Adipocyte (in vitro differentiated cells): ENCODE measurements around the gene PTPN6.

Source experiments
- DNase-seq: peaks from one replicate; pipeline ENCODE4 v3.0.0-alpha.2; 2015; ENCODE audit warnings: low read depth
- H3K27me3 ChIP-seq: replicated peaks from 2 replicates; pipeline ENCODE4 v1.7.0; 2013; ENCODE audit warnings: mild to moderate bottlenecking, low read length, moderate library complexity; ENCODE audit not compliant: control insufficient read depth, insufficient read depth
- H3K36me3 ChIP-seq: 2 replicates; pipeline ENCODE4 v1.7.0; 2013; ENCODE audit warnings: low read length, mild to moderate bottlenecking, moderate library complexity; ENCODE audit not compliant: control insufficient read depth, insufficient read depth, severe bottlenecking
- H3K4me1 ChIP-seq: 2 replicates; pipeline ENCODE4 v1.7.0; 2013; ENCODE audit warnings: mild to moderate bottlenecking, low read length, moderate library complexity; ENCODE audit not compliant: control insufficient read depth, insufficient read depth
- H3K4me3 ChIP-seq: 2 replicates; pipeline ENCODE4 v1.7.0; 2013; ENCODE audit warnings: mild to moderate bottlenecking, low read length, moderate library complexity
- H3K9ac ChIP-seq: 2 replicates; pipeline ENCODE4 v1.7.0; 2013; ENCODE audit warnings: mild to moderate bottlenecking, low read length, moderate library complexity
- H3K9me3 ChIP-seq: 2 replicates; pipeline ENCODE4 v1.7.0; 2013; ENCODE audit warnings: mild to moderate bottlenecking, low read length, moderate library complexity; ENCODE audit not compliant: control insufficient read depth

The PTPN6 gene

DNA sequence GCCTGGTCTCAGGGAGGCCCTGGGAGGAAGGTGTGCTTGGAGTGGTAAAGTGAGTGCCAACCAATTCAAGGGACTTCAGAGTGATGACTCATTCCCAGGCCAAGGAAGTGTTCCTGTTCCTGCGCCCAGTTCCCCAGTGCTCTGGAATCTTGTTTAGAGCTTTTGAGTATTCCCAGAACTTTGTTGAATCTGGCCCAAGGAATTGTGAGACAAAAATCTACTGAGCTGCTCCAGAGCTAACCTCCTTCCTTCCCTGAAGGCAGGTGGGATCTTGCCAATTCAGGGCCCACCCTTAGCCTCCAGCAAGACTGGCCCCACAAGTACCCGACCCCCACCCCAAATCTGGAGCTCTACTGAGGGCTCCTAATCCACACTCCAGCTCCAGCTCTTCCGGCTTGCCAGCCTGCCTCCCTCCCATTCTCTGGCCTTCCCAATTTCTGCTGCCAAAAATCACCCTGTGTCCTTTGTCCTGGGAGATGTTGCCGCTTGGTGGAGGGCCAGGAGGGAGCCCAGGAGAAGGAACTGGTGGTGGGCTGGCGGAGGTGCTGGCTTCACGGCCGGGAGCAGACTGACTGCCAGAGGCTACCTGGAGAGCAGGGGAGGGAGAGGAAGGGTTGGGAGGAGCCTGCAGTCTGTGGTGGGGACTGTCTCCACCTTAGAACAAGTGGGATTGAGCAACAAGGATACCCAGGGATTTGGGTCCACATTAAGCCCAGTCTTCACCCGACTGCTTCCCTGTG lies 25.4 kb upstream of the PTPN6 start:
- H3K9ac ChIP-seq: peak overlapping the region; percentile 80
- peak overlapping the region; percentile 80 for H3K4me3 ChIP-seq
- H3K36me3 ChIP-seq: peaks cover 2% of the 10 kb centered on the region
- peak; percentile 84 for DNase-seq
- H3K27me3 ChIP-seq: no peaks in the 10 kb centered on the region
- no peaks in the 10 kb centered on the region for H3K9me3 ChIP-seq
- peaks cover 41% of the 10 kb centered on the region for H3K4me1 ChIP-seq

DNA sequence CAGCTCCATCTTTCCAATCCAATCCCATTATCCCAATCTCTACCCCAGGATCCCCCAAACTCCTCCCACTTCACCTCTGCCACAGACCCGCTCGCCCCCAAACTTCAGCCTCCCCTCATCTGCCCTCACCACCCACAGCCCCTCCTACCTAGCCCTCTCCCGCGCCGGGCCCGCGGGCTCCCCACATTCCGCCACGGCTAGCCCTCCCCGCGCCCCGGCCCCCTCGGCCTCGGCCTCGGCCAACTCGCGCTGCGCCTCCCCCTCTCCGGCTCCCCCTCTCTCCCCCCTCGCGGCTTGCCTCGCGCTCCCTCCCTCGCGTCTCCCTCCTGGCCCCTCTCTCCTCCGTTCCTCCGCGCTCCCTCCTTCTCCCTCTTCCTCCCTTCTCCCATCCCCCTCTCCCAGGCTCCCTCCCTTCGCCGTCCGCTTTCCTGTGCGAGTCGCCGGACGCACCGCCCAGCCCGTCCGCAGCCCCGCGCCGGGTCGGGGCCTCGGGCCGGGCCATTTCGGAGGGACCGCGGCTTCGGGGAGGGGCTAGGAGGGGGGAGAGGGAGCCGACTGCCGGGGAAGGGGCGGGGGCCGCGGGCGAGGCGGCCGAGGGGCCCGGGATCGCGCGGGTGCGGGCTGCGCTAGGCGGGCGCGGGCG lies 23.7 kb upstream of the PTPN6 start, which contains the start of gene ATN1:
TSS of gene ATN1 (plus strand) at position 581 of the 643 bp plus-strand sequence. CDS start 6,043 bp downstream, outside the sequence.
- Histone ChIP-seq H3K9me3 (no peaks in the 10 kb centered on the region), H3K36me3 (peaks cover 8% of the 10 kb centered on the region), H3K9ac (peak within 1 kb of the TSS; percentile 95), H3K27me3 (no peaks in the 10 kb centered on the region), H3K4me3 (peak within 1 kb of the TSS; percentile 96), H3K4me1 (peaks cover 52% of the 10 kb centered on the region)
- peak; percentile 94 for DNase-seq

- Histone ChIP-seq H3K9me3 (no peaks in the 10 kb centered on the region), H3K4me3 (peak overlapping the region; percentile 96), H3K9ac (peak overlapping the region; percentile 95), H3K4me1 (peaks cover 52% of the 10 kb centered on the region), H3K36me3 (peaks cover 11% of the 10 kb centered on the region), H3K27me3 (no peaks in the 10 kb centered on the region)
- peak; percentile 52 for DNase-seq
These were observed 23.0 kb upstream of the PTPN6 start for GRCh38 chr12:6928022-6928702.

DNA sequence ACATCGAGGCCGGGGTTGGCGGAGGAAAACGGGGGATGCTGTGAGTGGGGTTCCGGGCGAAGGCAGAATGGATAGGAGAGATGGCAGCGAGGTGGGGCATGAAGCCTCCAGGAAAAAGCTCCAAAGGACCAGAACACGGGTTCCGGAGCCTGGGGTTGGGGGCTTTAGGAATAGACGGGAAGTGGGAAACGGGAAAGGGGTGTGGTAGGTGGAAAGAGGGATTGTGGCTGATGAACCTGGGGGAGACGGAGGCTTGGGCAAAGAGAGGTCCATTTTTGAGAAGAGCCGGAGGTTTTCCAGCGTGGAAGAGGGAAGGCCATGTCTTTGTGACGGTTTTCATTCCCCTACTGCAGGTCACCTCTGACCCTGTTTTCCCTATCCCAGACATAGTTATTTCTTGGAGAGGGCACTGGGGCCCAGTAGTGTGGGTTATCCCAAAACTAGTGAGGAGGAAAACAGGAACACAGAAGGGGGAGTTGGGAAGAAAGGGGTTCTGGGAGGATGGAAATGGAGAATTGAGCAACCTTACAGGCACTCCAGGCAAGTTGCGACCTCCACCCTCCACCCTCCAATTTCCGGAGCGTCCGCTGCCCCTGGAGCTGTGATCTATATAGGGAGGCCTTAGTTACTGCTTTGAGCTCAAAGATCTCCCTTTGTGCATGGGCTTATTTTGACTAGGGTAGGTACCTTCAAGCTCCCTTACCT lies 22.3 kb upstream of the PTPN6 start:
- Histone ChIP-seq H3K27me3 (no peaks in the 10 kb centered on the region), H3K4me3 (peak overlapping the region; percentile 96), H3K4me1 (peaks cover 59% of the 10 kb centered on the region), H3K9ac (peak overlapping the region; percentile 95), H3K36me3 (peaks cover 18% of the 10 kb centered on the region), H3K9me3 (no peaks in the 10 kb centered on the region)
- peak; percentile 44 for DNase-seq

DNA sequence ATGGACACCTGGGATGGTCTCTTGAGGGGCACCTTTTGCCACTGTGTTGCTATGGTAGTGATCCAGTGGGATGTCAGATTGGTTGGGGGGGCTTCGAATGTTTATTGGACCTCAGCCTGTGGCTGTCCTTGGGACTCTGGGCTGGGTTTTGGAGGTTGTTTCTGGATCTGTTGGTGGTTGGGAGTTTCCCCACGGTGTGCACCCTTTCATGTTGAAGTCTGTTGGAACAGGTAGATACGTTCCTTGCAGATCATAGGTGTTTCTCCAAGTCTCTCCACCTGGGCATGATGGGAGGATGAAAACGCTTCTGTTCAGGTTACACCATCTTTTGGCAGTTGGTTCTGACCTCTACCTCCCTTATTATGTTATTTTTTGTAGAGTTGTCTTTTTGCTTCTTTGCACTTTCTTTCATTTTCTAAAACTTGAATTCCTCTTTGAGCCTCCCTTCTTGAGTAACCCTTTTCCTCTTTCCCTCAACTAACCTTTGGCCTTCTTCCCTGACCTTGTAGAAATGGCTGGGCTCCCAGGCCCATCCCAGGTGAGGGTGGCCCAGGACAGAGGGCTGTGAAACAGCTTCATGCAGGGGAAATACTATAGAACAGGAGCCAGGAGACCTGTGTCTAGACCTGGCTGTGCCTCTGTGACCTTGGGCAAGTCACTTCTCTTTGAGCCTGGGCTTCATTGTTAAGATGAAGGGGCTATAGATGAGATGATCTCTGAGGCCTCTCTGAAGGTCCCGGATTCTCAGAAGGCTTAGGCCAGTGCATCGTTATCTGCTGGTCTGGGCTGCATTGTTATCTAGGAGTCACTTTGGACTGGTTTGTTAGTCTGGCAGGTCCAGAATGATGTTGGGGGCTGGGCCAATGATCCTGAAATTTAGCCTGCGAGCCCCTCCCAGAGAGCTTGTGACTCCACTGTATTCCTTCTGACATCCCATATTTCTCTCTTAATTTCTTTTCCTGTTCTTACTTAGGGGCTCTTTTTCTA lies 21.4 kb upstream of the PTPN6 start:
- Histone ChIP-seq H3K4me1 (peaks cover 63% of the 10 kb centered on the region), H3K4me3 (peak overlapping the region; percentile 96)
- no peak for DNase-seq

GRCh38 chr12:6932766-6933165 lies 18.4 kb upstream of the PTPN6 start:
- no peak for DNase-seq
- H3K9me3 ChIP-seq: no peaks in the 10 kb centered on the region
- H3K36me3 ChIP-seq: peaks cover 48% of the 10 kb centered on the region
- H3K9ac ChIP-seq: no peak overlapping the region
- H3K4me3 ChIP-seq: no peak overlapping the region
- H3K4me1 ChIP-seq: peaks cover 62% of the 10 kb centered on the region
- H3K27me3 ChIP-seq: no peaks in the 10 kb centered on the region

More for the DNA sequence above, 21.4 kb upstream of the PTPN6 start:
- peaks cover 27% of the 10 kb centered on the region for H3K36me3 ChIP-seq
- H3K9ac ChIP-seq: peak overlapping the region; percentile 95
- H3K9me3 ChIP-seq: no peaks in the 10 kb centered on the region
- no peaks in the 10 kb centered on the region for H3K27me3 ChIP-seq

GRCh38 chr12:6934110-6934509 lies 17.0 kb upstream of the PTPN6 start:
- Histone ChIP-seq H3K9ac (peak overlapping the region; percentile 41), H3K36me3 (peaks cover 52% of the 10 kb centered on the region), H3K9me3 (no peaks in the 10 kb centered on the region), H3K27me3 (no peaks in the 10 kb centered on the region), H3K4me1 (peaks cover 68% of the 10 kb centered on the region), H3K4me3 (no peak overlapping the region)
- DNase-seq: no peak

GRCh38 chr12:6935371-6936193 lies 15.6 kb upstream of the PTPN6 start:
- peaks cover 58% of the 10 kb centered on the region for H3K36me3 ChIP-seq
- no peak for DNase-seq
- H3K9ac ChIP-seq: peak overlapping the region; percentile 41
- H3K4me3 ChIP-seq: no peak overlapping the region
- H3K9me3 ChIP-seq: no peaks in the 10 kb centered on the region
- peaks cover 60% of the 10 kb centered on the region for H3K4me1 ChIP-seq
- H3K27me3 ChIP-seq: no peaks in the 10 kb centered on the region

- H3K36me3 ChIP-seq: peaks cover 64% of the 10 kb centered on the region
- peaks cover 56% of the 10 kb centered on the region for H3K4me1 ChIP-seq
- H3K4me3 ChIP-seq: no peak overlapping the region
- H3K27me3 ChIP-seq: no peaks in the 10 kb centered on the region
- H3K9me3 ChIP-seq: no peaks in the 10 kb centered on the region
- DNase-seq: no peak
- no peak overlapping the region for H3K9ac ChIP-seq
These were observed 14.9 kb upstream of the PTPN6 start for GRCh38 chr12:6936194-6936635.
